Natural killer cell treated with Interleukin-12 subunit alpha and Interleukin-12 subunit beta and Interleukin-15 and Interleukin-18, amount 100 ng/mL, for 72 hours (primary cell): ENCODE measurements around the gene UGT3A1. TPM values are rescaled to one million over a fixed set of nuclear protein-coding genes. Genes with fewer than 3 reads are reported as not detected.

ENCODE experiments used
- ATAC-seq, 2 donors: fragments of 150-1000 bp; cut with Tn5 transposase in 1 of 2; sonication (Bioruptor Pico), chemical (Tn5 transposase) in 1 of 2; 2 replicates each; pipeline ENCODE4 v1.10.0; 2021
- DNase-seq: peaks from one replicate; pipeline ENCODE4 v3.0.0; 2022; ENCODE audit warnings: low spot score
- H3K27ac Mint-ChIP-seq, 2 donors: 1 replicate in 1 of 2; 2 replicates in 1 of 2; pipeline ENCODE4 v1.8.0; 2022; ENCODE audit warnings: mixed read lengths in 2 of 2, mild to moderate bottlenecking in 1 of 2, moderate library complexity in 1 of 2
- H3K27me3 Mint-ChIP-seq, 2 donors: 1 replicate in 1 of 2; 2 replicates in 1 of 2; pipeline ENCODE4 v1.8.0; 2022; ENCODE audit warnings: mixed read lengths in 2 of 2
- H3K36me3 Mint-ChIP-seq: one replicate; pipeline ENCODE4 v1.8.0; 2022; ENCODE audit warnings: mixed read lengths
- H3K4me1 Mint-ChIP-seq, 2 donors: 1 replicate in 1 of 2; 2 replicates in 1 of 2; pipeline ENCODE4 v1.8.0; 2022; ENCODE audit warnings: low read depth in 2 of 2, mixed read lengths in 2 of 2, mild to moderate bottlenecking in 1 of 2
- H3K4me3 Mint-ChIP-seq: one replicate; pipeline ENCODE4 v1.8.0; 2022; ENCODE audit warnings: mixed read lengths
- H3K9me3 Mint-ChIP-seq: 2 replicates; pipeline ENCODE4 v1.8.0; 2022; ENCODE audit warnings: mixed read lengths
- total RNA-seq, 2 donors: library from RNA; stranded (reverse); gene quantifications; one replicate each; pipeline ENCODE4 v1.2.3, GENCODE V29; 2022

The UGT3A1 gene
- total RNA-seq, 2 donors from 2014 or later = not detected

DNA sequence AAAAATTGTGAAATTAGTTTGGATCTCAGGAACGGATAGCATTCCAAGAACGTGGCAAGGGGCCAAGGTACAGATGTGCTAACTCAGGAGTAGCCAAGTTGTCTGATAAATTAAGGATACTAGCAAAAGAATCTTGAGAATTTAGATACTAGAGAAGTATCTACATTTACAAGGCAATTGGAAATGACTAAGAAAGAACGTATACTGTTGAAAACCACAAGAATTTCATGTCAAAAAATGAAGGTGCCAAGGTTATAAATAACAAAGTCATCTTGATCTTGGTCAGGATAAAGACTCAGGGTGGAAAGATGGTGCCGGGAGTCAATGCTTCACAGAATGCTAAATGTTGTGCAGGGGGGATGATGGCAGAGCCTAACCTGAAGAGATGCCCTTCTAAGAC is 72.0 kb downstream of the UGT3A1 start:
- peak overlapping the region; percentile 3 for H3K4me3 Mint-ChIP-seq
- no peak overlapping the region for H3K27ac Mint-ChIP-seq
- H3K27me3 Mint-ChIP-seq = peaks cover 18 to 20% of the 10 kb centered on the region in 2 donors
- H3K9me3 Mint-ChIP-seq = peaks cover 3% of the 10 kb centered on the region
- H3K4me1 Mint-ChIP-seq = peaks cover 3 to 12% of the 10 kb centered on the region in 2 donors
- ATAC-seq (peak; percentile 28 to 67), DNase-seq (no peak)
- H3K36me3 Mint-ChIP-seq = peaks cover 15% of the 10 kb centered on the region

DNA sequence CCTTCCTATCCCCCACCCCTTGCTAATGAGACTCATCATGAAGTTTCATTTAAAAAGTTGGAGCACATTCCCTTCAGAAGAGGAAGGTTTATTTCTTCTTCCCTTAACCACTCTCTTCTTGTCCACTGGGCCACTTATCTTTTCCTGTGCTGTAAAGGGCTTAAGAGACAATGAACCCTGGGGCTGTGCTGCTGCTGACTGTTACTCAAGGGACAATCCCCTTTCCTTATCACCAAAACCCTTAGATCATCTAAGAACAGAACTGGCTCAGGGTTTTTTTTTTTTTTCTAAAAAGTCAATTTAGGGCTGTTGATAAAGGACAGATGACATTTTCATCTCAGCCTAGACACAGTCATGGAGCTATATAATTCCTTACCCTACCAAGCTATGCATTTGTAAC is 82.4 kb downstream of the UGT3A1 start:
- no peak for DNase-seq
- Mint-ChIP-seq H3K36me3 (no peaks in the 10 kb centered on the region), H3K27me3 (peaks cover 0 to 25% of the 10 kb centered on the region in 2 donors), H3K9me3 (peaks cover 6% of the 10 kb centered on the region), H3K4me1 (peaks cover 0 to 15% of the 10 kb centered on the region in 2 donors), H3K4me3 (no peak overlapping the region), H3K27ac (no peak overlapping the region)
- ATAC-seq = no peak

DNA sequence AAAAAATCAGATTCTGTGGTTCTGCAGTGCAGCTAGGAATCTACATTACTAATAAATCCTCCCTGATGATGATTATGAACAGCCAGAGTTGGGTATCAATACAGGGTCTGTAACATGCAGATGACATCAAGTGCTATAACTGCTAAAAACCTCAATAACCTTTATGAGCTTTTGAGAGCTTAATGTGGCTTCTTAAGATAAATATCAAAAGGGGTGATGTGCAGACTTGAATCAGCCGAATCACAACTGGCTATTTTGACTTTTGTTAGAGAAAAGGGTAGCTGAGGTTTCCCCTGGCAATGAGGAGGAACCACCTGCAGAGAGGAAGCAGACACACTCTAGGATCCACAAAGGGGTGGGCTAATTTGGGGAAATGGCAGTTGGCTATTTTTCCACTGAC is 83.0 kb downstream of the UGT3A1 start:
- H3K36me3 Mint-ChIP-seq = no peaks in the 10 kb centered on the region
- peaks cover 6% of the 10 kb centered on the region for H3K9me3 Mint-ChIP-seq
- H3K27ac Mint-ChIP-seq = no peak overlapping the region
- H3K4me1 Mint-ChIP-seq = peaks cover 0 to 15% of the 10 kb centered on the region in 2 donors
- H3K4me3 Mint-ChIP-seq = no peak overlapping the region
- DNase-seq (no peak), ATAC-seq (no peak)
- peaks cover 0 to 25% of the 10 kb centered on the region in 2 donors for H3K27me3 Mint-ChIP-seq

DNA sequence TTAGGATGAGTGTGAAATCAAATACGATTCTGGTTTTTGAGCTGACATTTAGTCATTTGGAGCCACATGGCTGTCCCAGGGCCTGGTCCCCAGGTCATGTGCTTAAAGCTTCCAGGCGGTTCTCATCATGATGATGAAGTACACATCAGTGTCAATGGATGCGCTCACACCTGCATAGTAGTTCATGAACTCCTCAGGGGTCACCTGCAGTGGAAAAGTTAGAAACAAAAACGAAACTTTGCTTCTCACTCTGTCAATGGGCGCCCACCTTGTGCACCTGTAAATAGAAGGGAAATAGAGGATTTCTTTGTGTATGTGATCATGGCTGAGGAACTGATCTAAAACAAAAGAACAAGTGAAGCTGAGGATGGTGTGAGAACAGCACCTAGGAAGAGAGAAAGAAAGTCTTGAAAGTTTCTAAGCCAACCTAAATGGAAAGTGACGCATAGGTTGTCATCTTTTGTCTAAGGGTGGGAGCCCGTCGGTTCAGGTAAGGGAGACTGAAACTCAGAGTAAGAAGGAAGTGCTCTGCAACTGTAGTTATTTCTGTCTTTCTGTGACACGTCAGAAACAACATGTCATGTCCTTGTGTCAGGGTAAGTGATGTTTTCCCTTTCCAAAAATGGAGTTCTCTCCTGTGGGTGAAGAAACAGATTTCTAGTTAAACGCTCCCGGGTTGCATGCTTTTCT is 86.6 kb downstream of the UGT3A1 start:
- no peak for DNase-seq
- Mint-ChIP-seq H3K36me3 (no peaks in the 10 kb centered on the region), H3K9me3 (no peaks in the 10 kb centered on the region), H3K27me3 (peaks cover 0 to 19% of the 10 kb centered on the region in 2 donors), H3K4me3 (no peak overlapping the region), H3K4me1 (peaks cover 3 to 31% of the 10 kb centered on the region in 2 donors), H3K27ac (peak overlapping the region; percentile 10 to 72)
- ATAC-seq = peak; percentile 27 to 56

DNA sequence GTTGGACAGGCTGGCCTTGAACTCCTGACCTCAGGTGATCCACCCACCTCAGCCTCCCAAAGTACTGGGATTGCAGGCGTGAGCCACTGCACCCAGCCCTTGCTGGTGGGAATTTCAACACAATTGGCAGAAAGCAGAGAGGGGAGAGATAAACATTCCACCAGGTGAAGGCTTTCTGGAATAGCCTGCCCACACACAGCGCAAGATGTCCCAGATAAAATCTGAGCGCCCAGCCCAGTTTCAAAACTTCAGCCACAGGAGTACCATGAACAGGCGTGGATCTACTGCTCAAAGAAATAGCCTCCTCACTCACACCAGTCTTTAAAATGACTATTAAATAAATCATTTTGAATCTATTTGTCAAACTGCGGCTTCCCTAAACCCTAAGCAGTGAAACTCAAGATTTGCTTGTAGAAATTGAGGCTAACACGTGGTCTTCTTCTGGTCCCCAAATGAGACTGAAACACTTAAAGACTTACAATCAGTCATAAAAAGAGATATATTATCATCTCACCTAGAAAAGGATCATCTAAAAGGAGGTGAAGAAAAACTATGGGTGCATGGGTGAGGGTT is 87.5 kb downstream of the UGT3A1 start:
- DNase-seq (no peak), ATAC-seq (peak; percentile 73 to 80)
- Mint-ChIP-seq H3K4me1 (peaks cover 6 to 35% of the 10 kb centered on the region in 2 donors), H3K4me3 (no peak overlapping the region), H3K36me3 (no peaks in the 10 kb centered on the region), H3K27ac (peak overlapping the region; percentile 10 to 72), H3K9me3 (no peaks in the 10 kb centered on the region), H3K27me3 (peaks cover 0 to 16% of the 10 kb centered on the region in 2 donors)

DNA sequence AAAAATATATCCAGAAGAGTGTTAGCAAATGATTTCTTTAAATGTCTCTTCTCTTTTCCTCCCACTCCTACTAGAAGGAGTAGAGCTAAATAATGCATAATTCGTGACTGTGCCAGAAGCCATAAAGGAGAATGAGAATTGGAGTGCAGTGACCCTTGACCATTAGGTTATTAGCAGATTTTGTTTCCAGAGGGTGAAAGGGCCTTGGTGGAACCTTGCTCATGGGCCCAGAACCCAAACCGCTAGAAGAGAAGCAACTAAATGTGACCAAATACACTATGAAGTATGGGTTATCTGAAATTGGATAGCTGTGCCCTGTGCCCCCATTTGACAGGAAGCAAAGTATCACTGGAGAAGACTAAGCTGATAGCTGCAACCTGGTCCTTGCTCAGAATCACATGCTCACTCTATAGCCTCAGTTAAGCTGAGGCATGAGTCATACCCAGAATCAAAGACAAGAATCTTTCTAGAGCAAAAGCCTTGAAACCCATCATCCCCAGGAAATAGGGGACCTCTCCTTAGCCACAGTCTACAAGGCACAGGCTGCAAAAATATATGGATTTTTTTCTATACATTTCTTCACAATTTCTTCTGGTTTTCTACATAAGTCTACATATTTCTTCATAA is 89.0 kb downstream of the UGT3A1 start:
- peak; percentile 66 to 79 for ATAC-seq
- no peaks in the 10 kb centered on the region for H3K36me3 Mint-ChIP-seq
- H3K9me3 Mint-ChIP-seq = no peaks in the 10 kb centered on the region
- peaks cover 0 to 14% of the 10 kb centered on the region in 2 donors for H3K27me3 Mint-ChIP-seq
- H3K27ac Mint-ChIP-seq = no peak overlapping the region
- H3K4me3 Mint-ChIP-seq = peak overlapping the region; percentile 22
- peaks cover 6 to 35% of the 10 kb centered on the region in 2 donors for H3K4me1 Mint-ChIP-seq
- no peak for DNase-seq

Other genes with a start within 250 kb of the UGT3A1 start
- gene IL7R, start 134.5 kb downstream of the UGT3A1 start, total RNA-seq = 10 to 100 TPM in 1 of 2 donors, 1 to 10 TPM in 1; 2.3 to 21.6 TPM
- gene CAPSL, start 52.8 kb downstream of the UGT3A1 start, total RNA-seq = not detected
- not detected for gene UGT3A2, start 75.5 kb upstream of the UGT3A1 start, total RNA-seq
- 10 to 100 TPM; 12.7 to 18.7 TPM for gene LMBRD2, start 160.5 kb upstream of the UGT3A1 start, total RNA-seq
- gene SKP2, start 160.7 kb upstream of the UGT3A1 start, total RNA-seq = 10 to 100 TPM; 28.6 to 75.9 TPM